ENCODE results near the gene TRAF3IP3. TPM values are rescaled to one million over a fixed set of nuclear protein-coding genes. Genes with fewer than 3 reads are reported as not detected.

Gene TRAF3IP3
- total RNA-seq, 1 experiment from 2014 or later, result not detected

DNA sequence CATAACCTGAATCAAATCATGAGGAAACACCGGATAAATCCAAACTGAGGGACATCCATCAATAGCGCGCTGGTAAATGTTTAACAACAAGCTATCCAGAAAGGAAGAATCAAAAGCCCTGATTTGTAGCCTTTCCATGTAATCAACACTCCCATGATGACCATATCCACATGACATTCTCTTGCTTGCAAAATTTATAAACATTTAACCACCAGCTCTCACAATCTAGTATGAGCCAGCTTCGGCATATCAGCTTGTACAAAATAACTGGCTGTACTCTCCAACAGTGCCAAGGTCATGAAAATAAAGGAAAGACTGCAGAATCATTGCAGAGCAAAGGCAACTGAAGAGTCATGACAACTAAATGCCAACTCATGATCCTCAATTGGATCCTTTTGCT, 35.5 kb upstream of the TRAF3IP3 start:
- TF ChIP-seq EZH2 (IDR thresholded peaks at IDR 0.05; ENCODE audit: low read depth), result no peak
- TF ChIP-seq, protein P1, sequence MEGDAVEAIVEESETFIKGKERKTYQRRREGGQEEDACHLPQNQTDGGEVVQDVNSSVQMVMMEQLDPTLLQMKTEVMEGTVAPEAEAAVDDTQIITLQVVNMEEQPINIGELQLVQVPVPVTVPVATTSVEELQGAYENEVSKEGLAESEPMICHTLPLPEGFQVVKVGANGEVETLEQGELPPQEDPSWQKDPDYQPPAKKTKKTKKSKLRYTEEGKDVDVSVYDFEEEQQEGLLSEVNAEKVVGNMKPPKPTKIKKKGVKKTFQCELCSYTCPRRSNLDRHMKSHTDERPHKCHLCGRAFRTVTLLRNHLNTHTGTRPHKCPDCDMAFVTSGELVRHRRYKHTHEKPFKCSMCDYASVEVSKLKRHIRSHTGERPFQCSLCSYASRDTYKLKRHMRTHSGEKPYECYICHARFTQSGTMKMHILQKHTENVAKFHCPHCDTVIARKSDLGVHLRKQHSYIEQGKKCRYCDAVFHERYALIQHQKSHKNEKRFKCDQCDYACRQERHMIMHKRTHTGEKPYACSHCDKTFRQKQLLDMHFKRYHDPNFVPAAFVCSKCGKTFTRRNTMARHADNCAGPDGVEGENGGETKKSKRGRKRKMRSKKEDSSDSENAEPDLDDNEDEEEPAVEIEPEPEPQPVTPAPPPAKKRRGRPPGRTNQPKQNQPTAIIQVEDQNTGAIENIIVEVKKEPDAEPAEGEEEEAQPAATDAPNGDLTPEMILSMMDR (conservative IDR thresholded peaks at IDR 0.05), result no peak
- no TSS peak for BruUV-seq (replicated peaks)
- intact Hi-C loops (cut with micrococcal nuclease; ENCODE audit: unreplicated experiment), result no loop called here
- Histone ChIP-seq H3F3A (ENCODE audit: insufficient read depth, low read depth) (no peaks in the 10 kb centered on the region), H3K27me3 (ENCODE audit: insufficient read depth, low read depth) (no peaks in the 10 kb centered on the region), H3K9me3 (ENCODE audit: insufficient read depth, low read depth) (no peaks in the 10 kb centered on the region), H3K4me2 (no peak overlapping the region), H2AFZ (no peak overlapping the region), H3K9me2 (ENCODE audit: insufficient read depth) (0 out of 2 replicates have a peak, but pooled peaks cover 4% of the 10 kb centered on the region), H3K36me3 (ENCODE audit: low read depth) (no peaks in the 10 kb centered on the region), H3K79me2 (ENCODE audit: low read depth) (no peaks in the 10 kb centered on the region), H3K4me3 (no peak overlapping the region), H4K20me1 (ENCODE audit: insufficient read depth) (no peaks in the 10 kb centered on the region), H3K27ac (no peak overlapping the region), H3K4me1 (replicated peaks; ENCODE audit: insufficient read depth) (peaks cover 5% of the 10 kb centered on the region; the same call in 1 of the 2 replicates)
- DNase-seq, result no peak
- ChIA-PET POLR2A (ENCODE audit: unreplicated experiment) (no interaction called here), CTCF (no interaction called here)

DNA sequence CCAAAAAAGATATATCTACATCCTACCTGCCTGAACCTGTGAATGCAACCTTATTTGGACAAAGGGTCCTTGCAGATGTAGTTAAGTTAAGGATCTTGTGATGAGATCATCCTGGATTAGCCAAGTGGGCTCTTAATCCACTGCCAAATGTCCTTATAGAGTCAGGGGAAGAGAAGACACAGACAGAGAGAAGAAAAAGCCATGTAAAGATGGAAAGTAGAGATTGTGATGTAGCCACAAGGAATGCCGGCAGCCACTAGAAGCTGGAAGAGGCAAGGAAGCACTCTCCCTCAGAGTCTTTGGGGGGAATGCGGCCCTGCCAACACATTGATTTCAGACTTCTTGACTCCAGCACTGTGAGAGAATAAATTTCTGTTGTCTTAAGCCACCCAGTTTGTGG, 35.0 kb upstream of the TRAF3IP3 start:
- POLR2A ChIA-PET (ENCODE audit: unreplicated experiment), result no interaction called here
- no peaks in the 10 kb centered on the region for H3F3A ChIP-seq (ENCODE audit: insufficient read depth, low read depth)
- no peaks in the 10 kb centered on the region for H4K20me1 ChIP-seq (ENCODE audit: insufficient read depth)
- CTCF ChIA-PET, result interaction anchor here (0.7 kb wide), 1 partner anchor 163 kb away, joined by 3 read pairs; no protein-coding TSS in a partner anchor
- no peak overlapping the region for H2AFZ ChIP-seq
- TF ChIP-seq EZH2 (IDR thresholded peaks at IDR 0.05; ENCODE audit: low read depth), result no peak
- TF ChIP-seq, protein P1 (conservative IDR thresholded peaks at IDR 0.05), result no peak
- intact Hi-C loops (cut with micrococcal nuclease; ENCODE audit: unreplicated experiment), result no loop called here
- 0 out of 2 replicates have a peak, but pooled peaks cover under 1% of the 10 kb centered on the region for H3K4me1 ChIP-seq (replicated peaks; ENCODE audit: insufficient read depth)
- no peak for DNase-seq
- no peaks in the 10 kb centered on the region for H3K79me2 ChIP-seq (ENCODE audit: low read depth)
- H3K4me2 ChIP-seq, result no peak overlapping the region
- H3K27ac ChIP-seq, result no peak overlapping the region
- no peak overlapping the region for H3K4me3 ChIP-seq
- no peaks in the 10 kb centered on the region for H3K9me3 ChIP-seq (ENCODE audit: insufficient read depth, low read depth)
- no TSS peak for BruUV-seq (replicated peaks)
- no peaks in the 10 kb centered on the region for H3K36me3 ChIP-seq (ENCODE audit: low read depth)
- H3K9me2 ChIP-seq (ENCODE audit: insufficient read depth), result 0 out of 2 replicates have a peak, but pooled peaks cover 4% of the 10 kb centered on the region
- no peaks in the 10 kb centered on the region for H3K27me3 ChIP-seq (ENCODE audit: insufficient read depth, low read depth)

DNA sequence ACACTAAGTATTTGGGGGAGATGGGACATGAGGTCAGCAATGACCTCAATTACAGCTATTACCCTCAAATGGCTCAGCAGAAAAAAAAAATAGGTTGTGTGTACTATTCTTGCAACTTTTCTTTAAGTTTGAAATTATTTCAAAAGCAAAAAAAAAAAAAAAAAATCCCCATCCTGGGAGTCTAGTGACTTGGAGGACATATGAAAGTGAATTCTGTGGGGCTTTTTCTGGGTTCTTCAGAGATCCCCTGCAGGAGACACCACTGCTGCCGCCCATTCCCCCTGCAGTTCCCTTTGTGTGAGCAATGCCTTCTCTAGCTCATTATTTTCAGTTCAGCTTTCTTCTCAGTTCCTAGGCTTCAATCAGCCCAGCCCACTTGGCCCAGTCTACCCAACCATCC, 34.5 kb upstream of the TRAF3IP3 start:
- Histone ChIP-seq H3K79me2 (ENCODE audit: low read depth) (no peaks in the 10 kb centered on the region), H3K4me1 (replicated peaks; ENCODE audit: insufficient read depth) (no peaks in the 10 kb centered on the region), H2AFZ (no peak overlapping the region), H3K4me3 (no peak overlapping the region), H3K27me3 (ENCODE audit: insufficient read depth, low read depth) (no peaks in the 10 kb centered on the region), H3K9me3 (ENCODE audit: insufficient read depth, low read depth) (no peaks in the 10 kb centered on the region), H4K20me1 (ENCODE audit: insufficient read depth) (no peaks in the 10 kb centered on the region), H3K4me2 (no peak overlapping the region), H3K27ac (no peak overlapping the region), H3F3A (ENCODE audit: insufficient read depth, low read depth) (no peaks in the 10 kb centered on the region), H3K9me2 (ENCODE audit: insufficient read depth) (0 out of 2 replicates have a peak, but pooled peaks cover 4% of the 10 kb centered on the region), H3K36me3 (ENCODE audit: low read depth) (no peaks in the 10 kb centered on the region)
- TF ChIP-seq, protein P1 (conservative IDR thresholded peaks at IDR 0.05), result no peak
- TF ChIP-seq EZH2 (IDR thresholded peaks at IDR 0.05; ENCODE audit: low read depth), result no peak
- ChIA-PET CTCF (interaction anchor here (0.7 kb wide), 2 partner anchors 74 to 164 kb away, joined by 3 to 7 read pairs; no protein-coding TSS in a partner anchor), POLR2A (ENCODE audit: unreplicated experiment) (no interaction called here)
- DNase-seq, result no peak
- BruUV-seq (replicated peaks), result no TSS peak
- intact Hi-C loops (cut with micrococcal nuclease; ENCODE audit: unreplicated experiment), result no loop called here
